OCI-LY1 (cell line): ENCODE measurements around the gene KCNC2.

Experiments used
- EZH2 ChIP-seq: fragments of 200-600 bp; sonication (generic), shearing (Covaris generic); IDR thresholded peaks from 2 replicates; pipeline ENCODE4 v1.8.0; 2017; ENCODE audit warnings: borderline replicate concordance, mixed run types, mild to moderate bottlenecking, antibody characterized with exemption, low read length, moderate library complexity, mixed read lengths
- TF ChIP-seq, protein P1 (sequence below): fragments of 200-600 bp; sonication (generic), shearing (Covaris generic); IDR thresholded peaks from 2 replicates; pipeline ENCODE4 v1.5.1; 2017; ENCODE audit warnings: mild to moderate bottlenecking, antibody characterized with exemption, low read length, moderate library complexity, mixed read lengths

DNA sequence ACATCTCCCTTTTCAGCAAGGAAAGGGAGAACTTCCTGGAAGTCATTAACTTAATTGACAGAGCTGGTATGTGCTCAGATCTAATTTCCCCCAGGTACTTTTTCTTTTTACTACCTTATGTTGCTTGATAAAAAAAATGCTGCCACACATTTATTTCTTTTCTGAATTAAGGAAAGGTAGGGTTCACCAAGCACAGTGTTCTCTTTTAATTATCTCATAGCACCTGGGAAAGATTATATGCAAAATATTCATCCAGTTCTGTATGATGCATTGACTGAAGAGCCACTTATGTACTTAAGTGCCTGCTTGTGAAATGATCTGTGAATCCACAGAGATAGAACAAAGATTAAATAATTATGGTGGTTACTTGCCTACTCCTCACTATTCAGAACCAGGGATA lies 25.1 kb downstream of the KCNC2 start:
- TF ChIP-seq, protein P1, sequence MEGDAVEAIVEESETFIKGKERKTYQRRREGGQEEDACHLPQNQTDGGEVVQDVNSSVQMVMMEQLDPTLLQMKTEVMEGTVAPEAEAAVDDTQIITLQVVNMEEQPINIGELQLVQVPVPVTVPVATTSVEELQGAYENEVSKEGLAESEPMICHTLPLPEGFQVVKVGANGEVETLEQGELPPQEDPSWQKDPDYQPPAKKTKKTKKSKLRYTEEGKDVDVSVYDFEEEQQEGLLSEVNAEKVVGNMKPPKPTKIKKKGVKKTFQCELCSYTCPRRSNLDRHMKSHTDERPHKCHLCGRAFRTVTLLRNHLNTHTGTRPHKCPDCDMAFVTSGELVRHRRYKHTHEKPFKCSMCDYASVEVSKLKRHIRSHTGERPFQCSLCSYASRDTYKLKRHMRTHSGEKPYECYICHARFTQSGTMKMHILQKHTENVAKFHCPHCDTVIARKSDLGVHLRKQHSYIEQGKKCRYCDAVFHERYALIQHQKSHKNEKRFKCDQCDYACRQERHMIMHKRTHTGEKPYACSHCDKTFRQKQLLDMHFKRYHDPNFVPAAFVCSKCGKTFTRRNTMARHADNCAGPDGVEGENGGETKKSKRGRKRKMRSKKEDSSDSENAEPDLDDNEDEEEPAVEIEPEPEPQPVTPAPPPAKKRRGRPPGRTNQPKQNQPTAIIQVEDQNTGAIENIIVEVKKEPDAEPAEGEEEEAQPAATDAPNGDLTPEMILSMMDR = no peak
- no peak for TF ChIP-seq EZH2
